Body of pancreas (tissue), 4 donors: ENCODE measurements around the gene CRK. TPM values are rescaled to one million over a fixed set of nuclear protein-coding genes. Genes with fewer than 3 reads are reported as not detected.
"Not testable (repeated sequence)": the region's sequence is repeated elsewhere in the genome, so short reads cannot be mapped to it uniquely, and the experiment has no call there.

Source experiments
- ATAC-seq: fragments of 150-250 bp; one replicate; pipeline ENCODE4 v1.9.1; 2016
- DNase-seq, 4 donors: peaks; one replicate each; pipeline ENCODE4 v3.0.0-alpha.2; 2019
- H3K27ac ChIP-seq, 4 donors: fragments of 200-600 bp; sonication (generic); 1 replicate in 3 of 4; 2 replicates in 1 of 4; pipeline versions ENCODE4 v1.5.1 to v1.6.1; 2016 to 2019; ENCODE audit warnings: mild to moderate bottlenecking in 1 of 4, mixed read lengths in 1 of 4, moderate library complexity in 1 of 4
- H3K27me3 ChIP-seq, 2 donors: fragments of 200-600 bp; sonication (generic); one replicate each; pipeline ENCODE4 v1.6.0; 2016; ENCODE audit warnings: mild to moderate bottlenecking in 1 of 2
- H3K36me3 ChIP-seq, 2 donors: fragments of 200-600 bp; sonication (generic); replicated peaks in 1 of 2; 2 replicates each; pipeline ENCODE4 v1.5.1; 2016; ENCODE audit warnings: low read depth in 2 of 2; ENCODE audit not compliant: insufficient read depth in 1 of 2
- H3K4me1 ChIP-seq: fragments of 200-600 bp; sonication (generic); one replicate; pipeline ENCODE4 v1.6.0; 2016
- H3K4me3 ChIP-seq, 2 donors: fragments of 200-600 bp; sonication (generic); 1 replicate in 1 of 2; 2 replicates in 1 of 2; pipeline ENCODE4 v1.5.1; 2016 to 2019
- H3K9me3 ChIP-seq, 3 donors: fragments of 200-600 bp; sonication (generic); 1 replicate in 2 of 3; 2 replicates in 1 of 3; pipeline ENCODE4 v1.5.1; 2016
- POLR2A ChIP-seq, 3 donors: fragments of 450-650 bp; IDR thresholded peaks; one replicate each; pipeline ENCODE4 v1.6.1; 2016; ENCODE audit warnings: antibody characterized with exemption in 3 of 3, mild to moderate bottlenecking in 2 of 3
- WGBS, 2 donors: methylation state at CpG; one replicate each; pipeline ENCODE4 v1.1.5; 2017; 5-methylcytosine and 5-hydroxymethylcytosine counted together
- intact Hi-C: fragments of 100-400 bp; cut with DNase I; formaldehyde crosslinking; loops from one replicate; pipeline ENCODE4 v1.15.1; 2023
- total RNA-seq, 2 donors: library from RNA; depleted of rRNA; stranded (reverse); fragments of >200 nt; gene quantifications; one replicate each; pipeline ENCODE4 v1.1.0, GENCODE V29; 2016
- TF ChIP-seq, protein P1 (sequence below), 7 experiments: fragments of 450-650 bp in 4 of 7; fragments of 200-600 bp in 3 of 7; sonication (generic) in 3 of 7; IDR thresholded peaks; one replicate each; pipeline ENCODE4 v1.5.1; 2016 to 2019; ENCODE audit warnings: antibody characterized with exemption in 7 of 7

Gene CRK
- total RNA-seq, 2 donors from 2014 or later: 27.7 to 35.5 TPM

DNA sequence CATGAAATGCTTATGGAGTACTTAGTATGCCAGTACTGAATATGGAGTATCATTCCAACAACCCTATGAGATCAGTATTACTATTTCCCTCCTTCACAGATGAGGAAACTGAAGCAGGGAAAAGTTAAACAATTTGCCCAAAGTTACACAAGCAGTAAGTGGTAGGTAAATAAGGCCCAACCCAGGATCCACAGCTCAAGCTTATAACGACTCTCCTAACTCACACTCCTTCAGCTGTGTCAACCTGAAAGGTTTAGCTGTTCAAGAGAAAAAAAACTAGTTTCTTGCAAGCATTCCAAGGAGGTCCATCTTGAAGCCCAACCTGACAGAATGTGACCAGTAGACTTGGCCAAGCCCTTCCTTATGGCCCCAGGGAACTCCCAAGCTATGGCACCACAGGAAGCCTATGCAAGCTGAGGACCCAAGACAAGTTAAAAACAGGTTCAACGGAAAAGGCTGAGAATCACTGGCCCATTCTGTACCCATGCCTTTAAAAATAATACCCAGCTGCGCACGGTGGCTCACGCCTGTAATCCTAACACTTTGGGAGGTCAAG, 6.5 kb downstream of the CRK start:
- DNase-seq: no peak
- Histone ChIP-seq H3K4me3 (no peak overlapping the region), H3K27ac (no peak overlapping the region), H3K9me3 (no peaks in the 10 kb centered on the region), H3K4me1 (peaks cover 31% of the 10 kb centered on the region), H3K36me3 (no peaks in the 10 kb centered on the region), H3K27me3 (no peaks in the 10 kb centered on the region)
- no peak for ATAC-seq
- whole genome bisulfite sequencing, 2 donors: 81 to 85% methylated on average over 5 of the region's 5 CpGs
- intact Hi-C loops: no loop called here
- no peak for TF ChIP-seq POLR2A (IDR thresholded peaks at IDR 0.05)
- TF ChIP-seq, protein P1, sequence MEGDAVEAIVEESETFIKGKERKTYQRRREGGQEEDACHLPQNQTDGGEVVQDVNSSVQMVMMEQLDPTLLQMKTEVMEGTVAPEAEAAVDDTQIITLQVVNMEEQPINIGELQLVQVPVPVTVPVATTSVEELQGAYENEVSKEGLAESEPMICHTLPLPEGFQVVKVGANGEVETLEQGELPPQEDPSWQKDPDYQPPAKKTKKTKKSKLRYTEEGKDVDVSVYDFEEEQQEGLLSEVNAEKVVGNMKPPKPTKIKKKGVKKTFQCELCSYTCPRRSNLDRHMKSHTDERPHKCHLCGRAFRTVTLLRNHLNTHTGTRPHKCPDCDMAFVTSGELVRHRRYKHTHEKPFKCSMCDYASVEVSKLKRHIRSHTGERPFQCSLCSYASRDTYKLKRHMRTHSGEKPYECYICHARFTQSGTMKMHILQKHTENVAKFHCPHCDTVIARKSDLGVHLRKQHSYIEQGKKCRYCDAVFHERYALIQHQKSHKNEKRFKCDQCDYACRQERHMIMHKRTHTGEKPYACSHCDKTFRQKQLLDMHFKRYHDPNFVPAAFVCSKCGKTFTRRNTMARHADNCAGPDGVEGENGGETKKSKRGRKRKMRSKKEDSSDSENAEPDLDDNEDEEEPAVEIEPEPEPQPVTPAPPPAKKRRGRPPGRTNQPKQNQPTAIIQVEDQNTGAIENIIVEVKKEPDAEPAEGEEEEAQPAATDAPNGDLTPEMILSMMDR (IDR thresholded peaks at IDR 0.05): no peak

DNA sequence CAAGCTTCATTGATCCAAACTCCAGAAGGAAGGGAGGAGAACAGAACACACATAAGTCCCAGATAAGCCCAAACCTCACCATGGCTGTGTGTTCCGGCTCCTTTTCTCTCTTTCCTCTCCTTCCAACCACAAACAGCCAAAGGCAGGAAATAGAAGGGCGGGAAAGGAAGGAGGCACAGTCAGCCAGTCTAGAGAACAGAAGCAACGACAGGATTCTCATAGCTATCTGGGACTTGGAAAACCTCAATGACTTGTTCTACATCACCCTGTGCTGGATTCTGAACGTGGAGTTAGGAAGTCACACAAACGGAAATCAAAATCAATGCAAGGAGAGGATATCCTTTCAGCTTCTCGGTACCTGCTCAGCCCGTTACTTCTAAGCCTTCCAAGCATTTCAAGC, 9.0 kb downstream of the CRK start:
- no peaks in the 10 kb centered on the region for H3K27me3 ChIP-seq
- intact Hi-C loops: no loop called here
- peaks cover 8% of the 10 kb centered on the region for H3K4me1 ChIP-seq
- TF ChIP-seq, protein P1 (IDR thresholded peaks at IDR 0.05): no peak
- TF ChIP-seq POLR2A (IDR thresholded peaks at IDR 0.05): no peak
- 57 to 87% methylated on average over 7 of the region's 7 CpGs for WGBS, 2 donors
- H3K27ac ChIP-seq: peak overlapping the region in 1 of 4 donors; percentile 28
- no peaks in the 10 kb centered on the region for H3K36me3 ChIP-seq
- H3K9me3 ChIP-seq: no peaks in the 10 kb centered on the region
- ATAC-seq: no peak
- H3K4me3 ChIP-seq: no peak overlapping the region
- no peak for DNase-seq

DNA sequence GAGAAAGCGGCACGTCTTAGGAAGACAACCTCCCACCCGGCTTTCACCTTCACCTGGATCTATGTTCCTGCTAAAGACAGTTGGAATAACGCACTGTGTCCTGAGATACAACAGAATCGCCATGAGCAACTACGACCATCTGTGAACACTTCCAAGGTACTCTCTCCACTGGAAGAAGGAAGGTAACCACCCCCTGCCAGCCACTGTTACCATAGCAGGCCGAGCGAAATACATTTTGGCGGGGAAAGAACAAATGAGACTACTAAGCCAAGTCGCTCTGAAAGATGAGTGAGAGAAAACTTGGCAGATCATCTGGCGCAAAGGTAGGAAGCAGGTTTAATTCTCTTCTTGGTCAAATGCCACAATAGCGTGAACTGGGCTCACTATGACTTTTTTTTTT, 9.8 kb downstream of the CRK start:
- ATAC-seq (no peak), DNase-seq (no peak)
- no peaks in the 10 kb centered on the region for H3K9me3 ChIP-seq
- no peaks in the 10 kb centered on the region for H3K36me3 ChIP-seq
- no peak for TF ChIP-seq POLR2A (IDR thresholded peaks at IDR 0.05)
- TF ChIP-seq, protein P1 (IDR thresholded peaks at IDR 0.05): no peak
- intact Hi-C loops: no loop called here
- WGBS, 2 donors: 90 to 92% methylated on average over 12 of the region's 12 CpGs
- no peaks in the 10 kb centered on the region for H3K27me3 ChIP-seq
- H3K4me3 ChIP-seq: no peak overlapping the region
- no peak overlapping the region for H3K27ac ChIP-seq
- H3K4me1 ChIP-seq: peaks cover 5% of the 10 kb centered on the region

DNA sequence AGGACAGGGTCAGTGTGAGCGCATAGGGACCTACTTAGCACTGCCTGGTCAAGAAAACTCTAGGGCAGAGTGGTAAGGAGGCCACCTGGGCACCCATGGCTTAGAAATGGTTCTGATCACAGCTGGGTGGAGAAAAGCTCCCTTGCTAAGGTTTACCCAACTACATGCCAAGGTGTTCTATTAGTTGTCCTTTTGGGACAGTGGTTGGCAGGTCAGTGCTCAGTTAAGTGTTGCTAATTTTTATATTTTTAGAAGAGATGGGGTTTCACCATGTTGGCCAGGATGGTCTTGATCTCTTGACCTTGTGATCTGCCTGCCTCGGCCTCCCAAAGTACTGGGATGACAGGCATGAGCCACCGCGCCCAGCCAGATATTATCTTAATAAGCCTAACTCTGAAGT, 10.3 kb downstream of the CRK start:
- H3K36me3 ChIP-seq, ATAC-seq, intact Hi-C loops, H3K27me3 ChIP-seq, H3K9me3 ChIP-seq, H3K27ac ChIP-seq, DNase-seq, H3K4me1 ChIP-seq, H3K4me3 ChIP-seq: not testable (repeated sequence)
- 74 to 92% methylated on average over 3 to 4 of the region's 4 CpGs for WGBS, 2 donors

DNA sequence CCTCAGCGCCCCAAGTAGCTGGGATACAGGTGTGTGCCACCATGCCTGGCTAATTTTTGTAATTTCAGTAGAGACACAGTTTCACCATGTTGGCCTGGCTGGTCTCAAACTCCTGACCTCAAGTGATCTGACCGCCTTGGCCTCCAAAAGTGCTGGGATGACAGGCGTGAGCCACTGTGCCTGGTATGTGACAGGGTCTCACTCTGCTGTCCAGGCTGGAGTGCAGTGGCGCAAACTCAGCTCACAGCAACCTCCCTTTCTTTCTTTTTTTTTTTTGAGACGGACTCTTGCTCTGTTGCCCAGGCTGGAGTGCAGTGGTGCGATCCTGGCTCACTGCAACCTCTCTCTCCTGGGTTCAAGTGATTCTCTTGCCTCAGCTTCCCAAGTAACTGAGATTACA, 13.3 kb downstream of the CRK start:
- DNase-seq, ATAC-seq, H3K27ac ChIP-seq, H3K36me3 ChIP-seq, intact Hi-C loops, H3K4me1 ChIP-seq, H3K27me3 ChIP-seq, H3K9me3 ChIP-seq, H3K4me3 ChIP-seq: not testable (repeated sequence)
- WGBS, 2 donors: 98% methylated on average over 6 of the region's 6 CpGs

DNA sequence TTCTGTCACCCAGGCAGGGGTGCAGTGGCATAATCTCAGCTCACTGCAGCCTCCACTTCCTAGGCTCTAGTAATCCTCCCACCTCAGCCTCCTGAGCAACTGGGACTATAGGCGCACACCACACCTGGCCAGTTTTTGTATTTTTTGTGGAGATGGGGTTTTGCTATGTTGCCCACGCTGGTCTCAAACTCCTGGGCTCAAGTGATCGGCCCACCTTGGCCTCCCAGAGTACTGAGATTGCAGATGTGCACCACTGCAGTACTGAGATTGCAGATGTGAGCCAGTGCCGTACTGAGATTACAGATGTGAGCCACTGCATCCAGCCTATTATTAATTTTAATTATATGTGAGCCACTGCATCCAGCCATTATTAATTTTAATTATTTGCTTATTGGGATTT, 13.8 kb downstream of the CRK start:
- DNase-seq: no peak
- intact Hi-C loops: no loop called here
- Histone ChIP-seq H3K9me3 (no peaks in the 10 kb centered on the region), H3K27ac (no peak overlapping the region), H3K36me3 (no peaks in the 10 kb centered on the region), H3K4me3 (no peak overlapping the region), H3K27me3 (no peaks in the 10 kb centered on the region), H3K4me1 (no peaks in the 10 kb centered on the region)
- 94 to 98% methylated on average over 4 of the region's 4 CpGs for WGBS, 2 donors
- no peak for ATAC-seq
- TF ChIP-seq POLR2A (IDR thresholded peaks at IDR 0.05): no peak
- TF ChIP-seq, protein P1 (IDR thresholded peaks at IDR 0.05): no peak
